ENCODE results near the gene KRABD2.
"Not testable (repeated sequence)": the region's sequence is repeated elsewhere in the genome, so short reads cannot be mapped to it uniquely, and the experiment has no call there.

KRABD2 gene

DNA sequence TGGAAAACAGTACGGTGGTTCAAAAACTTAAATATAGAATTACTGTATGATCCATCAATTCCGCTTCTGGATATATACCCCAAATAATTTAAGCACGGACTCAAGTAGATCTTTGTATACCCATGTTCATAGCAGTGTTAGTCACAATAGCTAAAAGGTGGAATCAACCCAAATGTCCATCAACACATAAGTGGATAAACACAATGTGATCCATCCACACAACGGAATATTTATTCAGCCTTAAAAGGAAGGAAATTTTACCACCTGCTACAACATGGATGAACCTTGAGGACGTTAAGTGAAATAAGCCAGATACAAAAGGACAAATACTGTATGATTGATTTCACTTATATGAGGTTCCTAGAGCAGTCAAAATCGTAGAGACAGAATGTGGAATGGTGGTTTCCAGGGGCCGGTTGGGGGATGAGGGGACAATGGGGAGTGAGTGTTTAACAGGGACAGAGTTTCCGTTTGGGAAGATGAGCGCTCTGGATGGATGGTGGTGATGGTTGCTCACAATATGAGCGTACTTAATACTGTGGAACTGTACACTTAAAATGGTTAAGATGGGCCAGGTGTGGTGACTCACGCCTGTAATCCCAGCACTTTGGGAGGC lies 26.5 kb upstream of the KRABD2 start:
- no peak for DNase-seq
- Mint-ChIP-seq H3K4me3 (ENCODE audit: unreplicated experiment) (no peak overlapping the region), H3K36me3 (ENCODE audit: unreplicated experiment) (no peaks in the 10 kb centered on the region), H3K27me3 (ENCODE audit: unreplicated experiment) (peaks cover 1% of the 10 kb centered on the region), H3K4me1 (ENCODE audit: low read depth, unreplicated experiment) (no peaks in the 10 kb centered on the region), H3K9me3 (ENCODE audit: unreplicated experiment) (no peaks in the 10 kb centered on the region), H3K27ac (ENCODE audit: unreplicated experiment) (no peak overlapping the region)
- no peak for TF ChIP-seq CTCF (IDR thresholded peaks at IDR 0.05; ENCODE audit: partially characterized antibody, unreplicated experiment)

GRCh38 chr17:8401107-8401506 lies 24.6 kb upstream of the KRABD2 start:
- no peak for TF ChIP-seq CTCF (IDR thresholded peaks at IDR 0.05; ENCODE audit: partially characterized antibody, unreplicated experiment)
- H3K27me3 Mint-ChIP-seq (ENCODE audit: unreplicated experiment): peaks cover 3% of the 10 kb centered on the region

GRCh38 chr17:8398980-8399379 lies 22.5 kb upstream of the KRABD2 start:
- no peak for TF ChIP-seq CTCF (IDR thresholded peaks at IDR 0.05; ENCODE audit: partially characterized antibody, unreplicated experiment)
- DNase-seq: no peak
- Mint-ChIP-seq H3K9me3 (ENCODE audit: unreplicated experiment) (no peaks in the 10 kb centered on the region), H3K27me3 (ENCODE audit: unreplicated experiment) (peaks cover 5% of the 10 kb centered on the region), H3K36me3 (ENCODE audit: unreplicated experiment) (no peaks in the 10 kb centered on the region), H3K4me3 (ENCODE audit: unreplicated experiment) (no peak overlapping the region), H3K4me1 (ENCODE audit: low read depth, unreplicated experiment) (no peaks in the 10 kb centered on the region), H3K27ac (ENCODE audit: unreplicated experiment) (no peak overlapping the region)

More at GRCh38 chr17:8401107-8401506, 24.6 kb upstream of the KRABD2 start:
- Mint-ChIP-seq H3K27ac (ENCODE audit: unreplicated experiment) (no peak overlapping the region), H3K4me3 (ENCODE audit: unreplicated experiment) (no peak overlapping the region), H3K36me3 (ENCODE audit: unreplicated experiment) (no peaks in the 10 kb centered on the region), H3K9me3 (ENCODE audit: unreplicated experiment) (no peaks in the 10 kb centered on the region), H3K4me1 (ENCODE audit: low read depth, unreplicated experiment) (no peaks in the 10 kb centered on the region)
- no peak for DNase-seq

DNA sequence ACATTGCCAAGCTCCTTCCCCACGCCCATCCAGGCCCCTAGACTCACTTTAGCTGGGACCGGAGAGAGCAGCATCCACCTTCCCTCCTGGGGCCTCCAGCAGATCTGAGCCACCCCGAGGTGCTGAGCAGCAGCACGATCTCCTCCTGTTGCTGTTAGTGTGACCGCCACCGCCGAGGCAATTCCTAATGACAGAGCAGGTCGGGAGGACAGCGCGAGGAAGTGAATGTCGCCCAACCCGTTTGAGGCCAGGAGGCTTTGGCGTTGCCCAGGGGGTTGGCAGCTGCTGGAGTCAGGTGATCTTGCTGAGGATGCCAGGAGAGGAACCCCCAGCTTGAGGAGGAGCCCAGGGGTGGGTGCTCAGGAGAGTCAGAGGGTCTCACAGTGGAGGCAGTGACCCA lies 21.1 kb upstream of the KRABD2 start, which contains the start of gene RNF222:
TSS of gene RNF222 (minus strand) at position 192 of the 400 bp plus-strand sequence. CDS start 4,366 bp downstream, outside the sequence.
- Mint-ChIP-seq H3K27me3 (ENCODE audit: unreplicated experiment) (peaks cover 4% of the 10 kb centered on the region), H3K27ac (ENCODE audit: unreplicated experiment) (no peak within 1 kb of the TSS), H3K4me3 (ENCODE audit: unreplicated experiment) (no peak within 1 kb of the TSS), H3K36me3 (ENCODE audit: unreplicated experiment) (no peaks in the 10 kb centered on the region), H3K4me1 (ENCODE audit: low read depth, unreplicated experiment) (no peaks in the 10 kb centered on the region), H3K9me3 (ENCODE audit: unreplicated experiment) (no peaks in the 10 kb centered on the region)
- no peak for TF ChIP-seq CTCF (IDR thresholded peaks at IDR 0.05; ENCODE audit: partially characterized antibody, unreplicated experiment)
- DNase-seq: no peak

GRCh38 chr17:8394497-8394896 lies 18.0 kb upstream of the KRABD2 start:
- DNase-seq; H3K27me3 Mint-ChIP-seq (ENCODE audit: unreplicated experiment); H3K4me1 Mint-ChIP-seq (ENCODE audit: low read depth, unreplicated experiment); H3K27ac Mint-ChIP-seq (ENCODE audit: unreplicated experiment); H3K9me3 Mint-ChIP-seq (ENCODE audit: unreplicated experiment); H3K36me3 Mint-ChIP-seq (ENCODE audit: unreplicated experiment); H3K4me3 Mint-ChIP-seq (ENCODE audit: unreplicated experiment): not testable (repeated sequence)
